Chondrocyte (in vitro differentiated cells): ENCODE data around the gene CNST. TPM values are rescaled to one million over a fixed set of nuclear protein-coding genes. Genes with fewer than 3 reads are reported as not detected.

Experiments used
- DNase-seq: peaks from one replicate; pipeline ENCODE4 v3.0.0; 2021; ENCODE audit warnings: mixed read lengths, low spot score
- H3K27ac Mint-ChIP-seq: one replicate; pipeline ENCODE4 v1.8.0; 2021; ENCODE audit warnings: mild to moderate bottlenecking, moderate library complexity, mixed read lengths; ENCODE audit not compliant: unreplicated experiment
- H3K27me3 Mint-ChIP-seq: 2 replicates; pipeline ENCODE4 v1.8.0; 2021; ENCODE audit warnings: low read depth, mixed read lengths
- H3K36me3 Mint-ChIP-seq: 2 replicates; pipeline ENCODE4 v1.8.0; 2021; ENCODE audit warnings: low read depth, mixed read lengths
- H3K4me1 Mint-ChIP-seq: 2 replicates; pipeline ENCODE4 v1.8.0; 2021; ENCODE audit warnings: low read depth, mild to moderate bottlenecking, mixed read lengths
- H3K4me3 Mint-ChIP-seq: one replicate; pipeline ENCODE4 v1.8.0; 2021; ENCODE audit warnings: mild to moderate bottlenecking, moderate library complexity, mixed read lengths; ENCODE audit not compliant: unreplicated experiment
- H3K9me3 Mint-ChIP-seq: 2 replicates; pipeline ENCODE4 v1.8.0; 2021; ENCODE audit warnings: low read depth, mixed read lengths
- total RNA-seq: library from RNA; stranded (reverse); gene quantifications from 3 replicates; pipeline ENCODE4 v1.2.1, GENCODE V29; 2021
- TF ChIP-seq, protein P1 (sequence below): fragments of 200-600 bp; sonication (generic); IDR thresholded peaks from 2 replicates; pipeline ENCODE4 v1.5.0; 2021; ENCODE audit warnings: antibody characterized with exemption, mild to moderate bottlenecking, moderate library complexity

Gene CNST
- total RNA-seq, 1 donor from 2014 or later: 22.3 TPM

DNA sequence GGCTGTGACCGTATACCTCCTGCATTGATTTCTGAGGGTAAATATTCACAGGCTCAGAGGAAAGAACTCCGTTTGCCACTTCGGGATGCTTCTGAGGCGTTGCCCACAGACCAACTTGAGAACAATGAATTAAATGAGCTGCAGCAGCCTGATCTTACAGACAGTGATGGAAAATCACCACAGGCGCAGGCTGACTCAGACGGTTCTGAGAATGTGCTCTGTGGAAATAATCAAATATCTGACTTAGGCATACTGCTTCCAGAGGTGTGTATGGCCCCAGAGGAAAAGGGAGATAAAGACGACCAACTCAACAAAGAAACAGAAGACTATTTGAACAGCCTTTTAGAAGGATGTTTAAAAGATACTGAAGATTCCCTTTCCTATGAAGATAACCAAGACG is 81.3 kb downstream of the CNST start:
- TF ChIP-seq, protein P1, sequence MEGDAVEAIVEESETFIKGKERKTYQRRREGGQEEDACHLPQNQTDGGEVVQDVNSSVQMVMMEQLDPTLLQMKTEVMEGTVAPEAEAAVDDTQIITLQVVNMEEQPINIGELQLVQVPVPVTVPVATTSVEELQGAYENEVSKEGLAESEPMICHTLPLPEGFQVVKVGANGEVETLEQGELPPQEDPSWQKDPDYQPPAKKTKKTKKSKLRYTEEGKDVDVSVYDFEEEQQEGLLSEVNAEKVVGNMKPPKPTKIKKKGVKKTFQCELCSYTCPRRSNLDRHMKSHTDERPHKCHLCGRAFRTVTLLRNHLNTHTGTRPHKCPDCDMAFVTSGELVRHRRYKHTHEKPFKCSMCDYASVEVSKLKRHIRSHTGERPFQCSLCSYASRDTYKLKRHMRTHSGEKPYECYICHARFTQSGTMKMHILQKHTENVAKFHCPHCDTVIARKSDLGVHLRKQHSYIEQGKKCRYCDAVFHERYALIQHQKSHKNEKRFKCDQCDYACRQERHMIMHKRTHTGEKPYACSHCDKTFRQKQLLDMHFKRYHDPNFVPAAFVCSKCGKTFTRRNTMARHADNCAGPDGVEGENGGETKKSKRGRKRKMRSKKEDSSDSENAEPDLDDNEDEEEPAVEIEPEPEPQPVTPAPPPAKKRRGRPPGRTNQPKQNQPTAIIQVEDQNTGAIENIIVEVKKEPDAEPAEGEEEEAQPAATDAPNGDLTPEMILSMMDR: no peak
- Mint-ChIP-seq H3K27ac (peak overlapping the region; percentile 86), H3K4me1 (peaks cover 26% of the 10 kb centered on the region), H3K36me3 (peaks cover 19% of the 10 kb centered on the region), H3K27me3 (no peaks in the 10 kb centered on the region), H3K4me3 (peak overlapping the region; percentile 64), H3K9me3 (peaks cover 2% of the 10 kb centered on the region)
- no peak for DNase-seq

DNA sequence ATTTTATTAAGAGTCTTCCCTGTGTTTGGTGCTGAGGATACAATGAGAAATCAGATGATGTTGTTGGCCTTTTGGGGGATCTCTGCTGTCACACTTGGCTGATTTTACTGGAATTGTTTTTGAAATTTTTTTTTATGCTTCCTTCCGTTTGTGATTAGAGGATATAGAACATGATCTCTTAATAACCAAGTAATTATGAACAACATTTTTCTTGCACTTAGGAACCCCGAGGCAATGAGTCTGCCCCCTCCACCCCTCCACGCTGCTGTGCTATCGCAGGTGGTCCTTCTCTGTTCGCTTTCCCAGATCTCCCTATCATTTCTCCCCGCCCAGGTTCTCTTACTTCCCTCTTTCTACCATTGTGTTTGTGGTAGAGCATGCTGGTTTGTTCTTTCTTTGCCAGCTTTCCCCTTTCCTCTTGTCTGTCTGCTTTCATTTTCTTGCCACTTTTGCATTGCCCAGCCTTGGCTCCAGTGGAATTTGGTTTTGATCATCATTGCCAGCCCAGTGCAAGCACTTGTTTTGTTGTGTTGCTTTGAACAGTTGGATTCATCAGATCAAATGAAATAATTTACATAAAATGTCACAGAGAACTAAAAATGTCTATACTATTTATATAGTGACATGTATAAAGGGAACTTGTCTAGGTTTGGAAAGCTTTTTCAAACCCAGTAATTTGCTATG is 84.9 kb downstream of the CNST start:
- TF ChIP-seq, protein P1: no peak
- no peak overlapping the region for H3K27ac Mint-ChIP-seq
- no peaks in the 10 kb centered on the region for H3K27me3 Mint-ChIP-seq
- no peaks in the 10 kb centered on the region for H3K9me3 Mint-ChIP-seq
- DNase-seq: no peak
- H3K36me3 Mint-ChIP-seq: peaks cover 21% of the 10 kb centered on the region
- H3K4me3 Mint-ChIP-seq: no peak overlapping the region
- H3K4me1 Mint-ChIP-seq: peaks cover 26% of the 10 kb centered on the region

DNA sequence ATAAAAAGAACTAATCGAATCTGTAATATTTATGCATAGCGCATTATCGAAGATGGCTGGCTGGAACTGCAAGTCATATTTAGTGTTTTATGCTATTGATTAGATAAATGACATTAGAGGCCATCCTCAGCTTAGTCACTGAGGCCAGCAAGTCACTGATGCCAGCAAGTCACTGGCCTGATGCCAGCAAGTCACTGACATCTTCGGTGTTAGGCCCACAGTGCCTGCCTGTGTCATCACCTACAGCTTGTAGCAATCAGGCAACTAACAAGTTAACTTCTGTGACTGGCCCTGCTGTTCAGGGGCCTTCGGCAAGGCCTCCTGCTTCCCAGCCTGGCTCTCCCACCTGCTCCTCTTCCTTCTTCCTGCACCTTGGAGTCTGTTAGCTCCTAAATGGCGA is 92.3 kb downstream of the CNST start:
- Mint-ChIP-seq H3K27me3 (no peaks in the 10 kb centered on the region), H3K4me3 (no peak overlapping the region), H3K4me1 (no peaks in the 10 kb centered on the region), H3K9me3 (no peaks in the 10 kb centered on the region), H3K36me3 (peaks cover 22% of the 10 kb centered on the region), H3K27ac (no peak overlapping the region)
- no peak for DNase-seq
- TF ChIP-seq, protein P1: no peak

DNA sequence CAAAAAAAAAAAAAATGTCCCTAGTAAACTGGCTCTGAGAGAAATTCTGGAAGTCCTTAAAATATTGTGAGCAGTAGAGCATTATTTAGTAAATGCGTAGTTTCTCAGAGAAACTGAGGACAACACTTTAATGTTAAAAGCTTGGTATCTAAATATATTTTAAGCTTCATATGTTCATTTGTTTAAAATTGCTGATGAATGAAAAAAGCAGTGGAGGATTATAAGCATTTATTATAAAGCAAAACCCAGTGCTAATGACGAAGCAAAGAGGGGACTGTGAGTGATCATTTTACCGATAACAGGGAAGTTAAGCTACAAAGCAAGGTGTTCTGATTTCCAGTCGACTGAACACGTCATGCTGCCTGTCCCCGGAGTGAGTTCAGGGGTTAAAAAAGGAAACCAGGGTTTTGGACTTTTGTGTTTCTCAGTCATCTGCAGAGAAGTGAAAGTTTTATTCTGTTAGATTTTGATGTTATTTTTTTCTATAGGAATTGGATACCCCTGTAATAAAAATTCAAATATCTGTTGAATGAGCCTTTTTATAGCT is 93.4 kb downstream of the CNST start:
- Mint-ChIP-seq H3K27ac (no peak overlapping the region), H3K4me1 (no peaks in the 10 kb centered on the region), H3K36me3 (peaks cover 15% of the 10 kb centered on the region), H3K27me3 (no peaks in the 10 kb centered on the region), H3K9me3 (no peaks in the 10 kb centered on the region), H3K4me3 (no peak overlapping the region)
- no peak for DNase-seq
- TF ChIP-seq, protein P1: no peak

DNA sequence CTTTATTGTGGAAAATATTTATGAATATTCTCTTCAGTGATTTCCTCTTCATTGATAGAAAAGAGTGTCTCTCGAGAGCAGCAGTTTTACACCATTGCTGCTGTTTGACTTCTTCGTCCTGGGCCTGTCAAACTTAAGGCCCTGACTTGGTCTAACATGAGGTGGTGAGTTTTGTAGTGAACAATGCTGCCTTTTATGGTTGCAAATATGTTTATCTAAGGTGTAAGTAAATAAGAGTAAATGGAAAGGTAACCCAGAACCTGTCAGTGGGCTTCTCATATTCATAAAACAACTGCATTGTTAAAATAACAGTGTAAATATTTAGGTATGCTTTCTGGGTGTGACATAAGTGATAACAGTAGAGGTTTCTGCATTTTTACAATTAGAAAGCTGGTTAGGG is 95.2 kb downstream of the CNST start:
- Mint-ChIP-seq H3K36me3 (peaks cover 19% of the 10 kb centered on the region), H3K27ac (no peak overlapping the region), H3K4me3 (no peak overlapping the region), H3K4me1 (no peaks in the 10 kb centered on the region), H3K27me3 (no peaks in the 10 kb centered on the region), H3K9me3 (no peaks in the 10 kb centered on the region)
- DNase-seq: no peak
- TF ChIP-seq, protein P1: no peak
